ENCODE results near the gene KCP.
A peak's percentile ranks its signal among the peaks of the same experiment; 100 is the strongest.

Gene KCP

DNA sequence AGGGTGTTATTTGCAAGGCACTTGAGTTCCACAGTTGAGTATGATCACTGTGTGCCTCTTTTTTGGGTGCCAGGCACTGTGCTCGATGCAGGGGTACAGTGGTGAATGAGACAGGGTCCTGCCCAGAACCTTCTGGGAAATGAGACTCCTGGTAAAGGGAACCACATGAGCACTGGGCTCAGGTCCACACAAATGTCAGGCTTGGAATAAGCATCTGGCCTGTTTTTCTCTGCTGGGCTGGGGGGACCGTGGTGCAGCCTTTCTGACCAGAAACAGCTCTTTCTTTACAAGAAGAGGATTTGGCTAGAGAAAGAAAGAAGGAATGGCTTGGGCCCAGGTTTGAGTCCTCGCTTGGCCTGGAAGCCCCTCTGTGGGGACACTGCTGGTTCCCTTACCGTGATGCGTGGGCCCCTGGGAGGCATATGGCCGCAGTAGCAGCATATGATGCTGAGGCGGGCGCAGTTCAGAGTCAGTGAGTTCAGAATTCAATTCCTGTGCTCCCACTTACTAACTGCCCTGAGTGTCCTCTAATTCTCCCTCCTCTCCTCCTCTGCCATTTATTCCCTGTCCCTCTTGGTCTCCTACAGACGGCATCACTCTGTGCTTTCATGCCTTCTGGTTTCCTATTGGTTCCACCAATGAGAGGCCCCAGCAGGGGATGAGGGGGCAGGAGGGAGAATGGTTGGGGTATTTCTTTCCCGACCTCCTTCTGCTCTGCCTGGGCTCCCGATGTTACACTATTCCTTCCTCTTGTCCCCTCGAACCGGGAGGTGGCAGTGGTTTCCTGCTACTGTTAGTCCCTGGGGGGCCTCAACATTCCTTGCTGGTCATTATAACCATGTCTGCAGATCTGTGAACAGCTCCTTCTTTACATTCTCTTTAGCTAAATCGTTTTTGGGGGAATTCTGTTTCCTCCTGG lies 9.6 kb upstream of the KCP start:
- Histone ChIP-seq H3K4me2 (ENCODE audit: low read length, poor library complexity, severe bottlenecking) (no peak overlapping the region), H3K9me3 (ENCODE audit: control insufficient read depth, low read length) (no peaks in the 10 kb centered on the region), H2AFZ (ENCODE audit: low read depth, low read length) (no peak overlapping the region), H2BK5ac (ENCODE audit: low read depth, low read length, poor library complexity, severe bottlenecking) (no peak overlapping the region), H4K8ac (ENCODE audit: low read length) (no peak overlapping the region), H3K9ac (ENCODE audit: low read length) (no peak overlapping the region), H3K4me1 (ENCODE audit: control insufficient read depth, insufficient read depth, low read depth, low read length) (peaks cover 16% of the 10 kb centered on the region), H3K27me3 (ENCODE audit: control insufficient read depth in 1 of 2, insufficient read depth in 1 of 2, low read length in 2 of 2) (peaks cover 74 to 75% of the 10 kb centered on the region in 2 experiments), H3K18ac (ENCODE audit: low read depth in 1 of 2, low read length in 2 of 2) (no peak overlapping the region), H3K4ac (ENCODE audit: low read depth in 1 of 2, low read length in 2 of 2) (no peak overlapping the region), H3K79me1 (replicated peaks; ENCODE audit: low read length, poor library complexity, severe bottlenecking) (no peaks in the 10 kb centered on the region), H3K4me3 (ENCODE audit: insufficient read depth in 1 of 2, low read depth in 1 of 2, low read length in 2 of 2) (no peak overlapping the region), H2AK5ac (ENCODE audit: low read length, severe bottlenecking) (no peak overlapping the region), H4K91ac (ENCODE audit: low read length) (no peak overlapping the region), H2BK120ac (ENCODE audit: low read depth, low read length) (no peak overlapping the region), H3K23ac (ENCODE audit: low read length in 2 of 2) (no peak overlapping the region), H2BK12ac (ENCODE audit: low read length in 2 of 2) (no peak overlapping the region), H3K14ac (ENCODE audit: low read length in 2 of 2) (no peak overlapping the region), H3K27ac (ENCODE audit: low read length, poor library complexity, severe bottlenecking) (no peak overlapping the region), H3K36me3 (ENCODE audit: control insufficient read depth in 1 of 2, insufficient read depth in 2 of 2, low read depth in 1 of 2, low read length in 2 of 2) (no peaks in the 10 kb centered on the region), H2BK15ac (ENCODE audit: low read depth, poor library complexity, severe bottlenecking) (no peak overlapping the region)
- WGBS, result 52% methylated on average over 14 of the region's 14 CpGs
- no peak for DNase-seq

- Histone ChIP-seq H3K4ac (ENCODE audit: low read depth in 1 of 2, low read length in 2 of 2) (no peak overlapping the region), H3K36me3 (ENCODE audit: control insufficient read depth in 1 of 2, insufficient read depth in 2 of 2, low read depth in 1 of 2, low read length in 2 of 2) (no peaks in the 10 kb centered on the region), H4K8ac (ENCODE audit: low read length) (no peak overlapping the region), H2BK120ac (ENCODE audit: low read depth, low read length) (no peak overlapping the region), H3K18ac (ENCODE audit: low read depth in 1 of 2, low read length in 2 of 2) (no peak overlapping the region), H2BK12ac (ENCODE audit: low read length in 2 of 2) (no peak overlapping the region), H2BK15ac (ENCODE audit: low read depth, poor library complexity, severe bottlenecking) (no peak overlapping the region), H3K4me3 (ENCODE audit: insufficient read depth in 1 of 2, low read depth in 1 of 2, low read length in 2 of 2) (no peak overlapping the region), H2AFZ (ENCODE audit: low read depth, low read length) (no peak overlapping the region), H3K4me1 (ENCODE audit: control insufficient read depth, insufficient read depth, low read depth, low read length) (peaks cover 17% of the 10 kb centered on the region), H2AK5ac (ENCODE audit: low read length, severe bottlenecking) (no peak overlapping the region), H4K91ac (ENCODE audit: low read length) (no peak overlapping the region), H3K4me2 (ENCODE audit: low read length, poor library complexity, severe bottlenecking) (no peak overlapping the region), H3K27me3 (ENCODE audit: control insufficient read depth in 1 of 2, insufficient read depth in 1 of 2, low read length in 2 of 2) (peaks cover 80% of the 10 kb centered on the region in 2 experiments), H3K27ac (ENCODE audit: low read length, poor library complexity, severe bottlenecking) (no peak overlapping the region), H3K14ac (ENCODE audit: low read length in 2 of 2) (no peak overlapping the region), H3K23ac (ENCODE audit: low read length in 2 of 2) (no peak overlapping the region), H3K9me3 (ENCODE audit: control insufficient read depth, low read length) (no peaks in the 10 kb centered on the region), H3K79me1 (replicated peaks; ENCODE audit: low read length, poor library complexity, severe bottlenecking) (no peaks in the 10 kb centered on the region), H3K9ac (ENCODE audit: low read length) (no peak overlapping the region), H2BK5ac (ENCODE audit: low read depth, low read length, poor library complexity, severe bottlenecking) (no peak overlapping the region)
- WGBS, result 83% methylated on average over 6 of the region's 6 CpGs
- DNase-seq, result no peak
Observed at GRCh38 chr7:128919241-128919640, 8.7 kb upstream of the KCP start.

GRCh38 chr7:128918016-128918665 lies 7.6 kb upstream of the KCP start:
- H2BK15ac ChIP-seq (ENCODE audit: low read depth, poor library complexity, severe bottlenecking), result no peak overlapping the region
- no peak overlapping the region for H4K8ac ChIP-seq (ENCODE audit: low read length)
- no peak overlapping the region for H3K9ac ChIP-seq (ENCODE audit: low read length)
- H3K4me1 ChIP-seq (ENCODE audit: control insufficient read depth, insufficient read depth, low read depth, low read length), result peaks cover 17% of the 10 kb centered on the region
- H2BK12ac ChIP-seq (ENCODE audit: low read length in 2 of 2), result no peak overlapping the region
- H3K36me3 ChIP-seq (ENCODE audit: control insufficient read depth in 1 of 2, insufficient read depth in 2 of 2, low read depth in 1 of 2, low read length in 2 of 2), result no peaks in the 10 kb centered on the region
- H3K27me3 ChIP-seq (ENCODE audit: control insufficient read depth in 1 of 2, insufficient read depth in 1 of 2, low read length in 2 of 2), result peaks cover 77 to 84% of the 10 kb centered on the region in 2 experiments
- H2AK5ac ChIP-seq (ENCODE audit: low read length, severe bottlenecking), result no peak overlapping the region
- H3K18ac ChIP-seq (ENCODE audit: low read depth in 1 of 2, low read length in 2 of 2), result no peak overlapping the region
- H2BK5ac ChIP-seq (ENCODE audit: low read depth, low read length, poor library complexity, severe bottlenecking), result no peak overlapping the region
- H2AFZ ChIP-seq (ENCODE audit: low read depth, low read length), result no peak overlapping the region
- H3K4me3 ChIP-seq (ENCODE audit: insufficient read depth in 1 of 2, low read depth in 1 of 2, low read length in 2 of 2), result no peak overlapping the region
- DNase-seq, result no peak
- H3K4ac ChIP-seq (ENCODE audit: low read depth in 1 of 2, low read length in 2 of 2), result no peak overlapping the region
- no peak overlapping the region for H3K4me2 ChIP-seq (ENCODE audit: low read length, poor library complexity, severe bottlenecking)
- H3K9me3 ChIP-seq (ENCODE audit: control insufficient read depth, low read length), result no peaks in the 10 kb centered on the region
- H2BK120ac ChIP-seq (ENCODE audit: low read depth, low read length), result no peak overlapping the region
- H3K27ac ChIP-seq (ENCODE audit: low read length, poor library complexity, severe bottlenecking), result no peak overlapping the region
- no peaks in the 10 kb centered on the region for H3K79me1 ChIP-seq (replicated peaks; ENCODE audit: low read length, poor library complexity, severe bottlenecking)
- peak overlapping the region in 1 of 2 experiments; percentile 33 for H3K14ac ChIP-seq (ENCODE audit: low read length in 2 of 2)
- no peak overlapping the region for H4K91ac ChIP-seq (ENCODE audit: low read length)
- no peak overlapping the region for H3K23ac ChIP-seq (ENCODE audit: low read length in 2 of 2)
- WGBS, result 83% methylated on average over 7 of the region's 8 CpGs

DNA sequence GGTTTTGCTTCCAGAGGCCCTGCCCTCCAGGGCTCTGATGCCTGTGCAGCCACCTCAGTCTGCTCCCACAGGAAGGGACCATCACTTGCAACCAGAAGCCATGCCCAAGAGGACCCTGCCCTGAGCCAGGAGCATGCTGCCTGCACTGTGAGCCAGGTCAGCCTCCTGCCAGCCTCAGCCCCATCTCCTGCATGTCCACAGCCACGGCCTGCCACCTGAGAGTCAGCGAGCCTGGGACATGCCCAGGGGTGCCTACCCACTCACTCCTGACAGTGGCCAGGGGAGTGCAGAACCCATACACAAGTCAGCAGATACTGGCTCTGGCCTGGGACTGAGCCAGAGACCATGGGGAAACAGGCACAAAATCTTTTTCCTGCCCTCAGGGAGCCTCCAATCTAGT lies 6.6 kb upstream of the KCP start:
- Histone ChIP-seq H4K8ac (ENCODE audit: low read length) (no peak overlapping the region), H3K27me3 (ENCODE audit: control insufficient read depth in 1 of 2, insufficient read depth in 1 of 2, low read length in 2 of 2) (peaks cover 67 to 78% of the 10 kb centered on the region in 2 experiments), H2AK5ac (ENCODE audit: low read length, severe bottlenecking) (no peak overlapping the region), H3K9me3 (ENCODE audit: control insufficient read depth, low read length) (no peaks in the 10 kb centered on the region), H3K4me3 (ENCODE audit: insufficient read depth in 1 of 2, low read depth in 1 of 2, low read length in 2 of 2) (no peak overlapping the region), H2BK5ac (ENCODE audit: low read depth, low read length, poor library complexity, severe bottlenecking) (no peak overlapping the region), H3K79me1 (replicated peaks; ENCODE audit: low read length, poor library complexity, severe bottlenecking) (no peaks in the 10 kb centered on the region), H3K27ac (ENCODE audit: low read length, poor library complexity, severe bottlenecking) (no peak overlapping the region), H2BK15ac (ENCODE audit: low read depth, poor library complexity, severe bottlenecking) (no peak overlapping the region), H3K23ac (ENCODE audit: low read length in 2 of 2) (no peak overlapping the region), H2BK120ac (ENCODE audit: low read depth, low read length) (no peak overlapping the region), H2BK12ac (ENCODE audit: low read length in 2 of 2) (no peak overlapping the region), H3K36me3 (ENCODE audit: control insufficient read depth in 1 of 2, insufficient read depth in 2 of 2, low read depth in 1 of 2, low read length in 2 of 2) (no peaks in the 10 kb centered on the region), H3K9ac (ENCODE audit: low read length) (no peak overlapping the region), H3K4me1 (ENCODE audit: control insufficient read depth, insufficient read depth, low read depth, low read length) (peaks cover 17% of the 10 kb centered on the region), H3K4me2 (ENCODE audit: low read length, poor library complexity, severe bottlenecking) (no peak overlapping the region), H3K18ac (ENCODE audit: low read depth in 1 of 2, low read length in 2 of 2) (no peak overlapping the region), H3K14ac (ENCODE audit: low read length in 2 of 2) (no peak overlapping the region), H4K91ac (ENCODE audit: low read length) (no peak overlapping the region), H3K4ac (ENCODE audit: low read depth in 1 of 2, low read length in 2 of 2) (no peak overlapping the region), H2AFZ (ENCODE audit: low read depth, low read length) (no peak overlapping the region)
- WGBS, result no CpG with 5 or more reads among the region's 2 CpGs
- no peak for DNase-seq
